ENCODE results near the gene RNH1.

- TF ChIP-seq, protein P1, sequence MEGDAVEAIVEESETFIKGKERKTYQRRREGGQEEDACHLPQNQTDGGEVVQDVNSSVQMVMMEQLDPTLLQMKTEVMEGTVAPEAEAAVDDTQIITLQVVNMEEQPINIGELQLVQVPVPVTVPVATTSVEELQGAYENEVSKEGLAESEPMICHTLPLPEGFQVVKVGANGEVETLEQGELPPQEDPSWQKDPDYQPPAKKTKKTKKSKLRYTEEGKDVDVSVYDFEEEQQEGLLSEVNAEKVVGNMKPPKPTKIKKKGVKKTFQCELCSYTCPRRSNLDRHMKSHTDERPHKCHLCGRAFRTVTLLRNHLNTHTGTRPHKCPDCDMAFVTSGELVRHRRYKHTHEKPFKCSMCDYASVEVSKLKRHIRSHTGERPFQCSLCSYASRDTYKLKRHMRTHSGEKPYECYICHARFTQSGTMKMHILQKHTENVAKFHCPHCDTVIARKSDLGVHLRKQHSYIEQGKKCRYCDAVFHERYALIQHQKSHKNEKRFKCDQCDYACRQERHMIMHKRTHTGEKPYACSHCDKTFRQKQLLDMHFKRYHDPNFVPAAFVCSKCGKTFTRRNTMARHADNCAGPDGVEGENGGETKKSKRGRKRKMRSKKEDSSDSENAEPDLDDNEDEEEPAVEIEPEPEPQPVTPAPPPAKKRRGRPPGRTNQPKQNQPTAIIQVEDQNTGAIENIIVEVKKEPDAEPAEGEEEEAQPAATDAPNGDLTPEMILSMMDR (conservative IDR thresholded peaks at IDR 0.05 in 1 of 2, IDR thresholded peaks at IDR 0.05 in 1 of 2; ENCODE audit: extremely low read depth in 1 of 2, insufficient read depth in 1 of 2, low read depth in 1 of 2, low read length in 2 of 2), result no peak
- no peak for TF ChIP-seq EZH2 (IDR thresholded peaks at IDR 0.05; ENCODE audit: borderline replicate concordance, low read length)
Observed at GRCh38 chr11:501001-501682, 5.9 kb downstream of the RNH1 start.
